ENCODE results near the gene TMEM120B.

TMEM120B gene

DNA sequence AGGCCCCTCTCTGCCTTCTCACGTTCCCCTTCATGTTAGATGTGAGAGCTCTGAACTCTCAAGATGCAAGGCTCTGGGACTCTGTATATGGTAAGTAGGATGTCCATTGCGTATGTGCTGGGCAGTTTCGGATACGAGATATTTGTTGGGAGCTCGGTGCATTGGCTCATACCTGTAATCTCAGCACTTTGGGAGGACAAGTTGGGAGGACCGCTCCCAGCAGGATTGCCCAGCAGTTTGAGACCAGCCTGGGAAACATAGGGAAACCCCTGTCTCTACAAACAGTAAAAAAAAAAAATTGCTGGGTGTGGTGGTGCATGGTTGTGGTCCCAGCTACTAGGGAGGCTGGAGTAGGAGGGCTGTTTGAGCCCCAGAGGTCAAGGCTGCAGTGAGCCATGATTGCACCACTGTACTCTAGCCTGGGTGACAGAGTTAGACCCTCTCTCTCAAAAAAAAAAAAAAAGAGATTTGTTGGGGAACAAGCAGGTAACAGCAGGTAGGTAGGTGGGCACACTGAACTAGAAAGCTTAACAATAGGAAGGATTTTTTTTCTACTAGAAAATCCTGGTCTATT lies 3.4 kb downstream of the TMEM120B start:
- in situ Hi-C loops (cut with MboI; ENCODE audit: low sequenced_read_pairs, unreplicated experiment), result no loop called here
- no peak for DNase-seq (ENCODE audit: low spot score)
- no peak for TF ChIP-seq CTCF (IDR thresholded peaks at IDR 0.05; ENCODE audit: borderline replicate concordance, control extremely low read depth, extremely low read depth, insufficient read depth, missing control alignments)

GRCh38 chr12:121717041-121717699 lies 4.6 kb downstream of the TMEM120B start:
- no peak for TF ChIP-seq CTCF (IDR thresholded peaks at IDR 0.05; ENCODE audit: borderline replicate concordance, control extremely low read depth, extremely low read depth, insufficient read depth, missing control alignments)
- in situ Hi-C loops (cut with MboI; ENCODE audit: low sequenced_read_pairs, unreplicated experiment), result no loop called here
- DNase-seq (ENCODE audit: low spot score), result no peak

DNA sequence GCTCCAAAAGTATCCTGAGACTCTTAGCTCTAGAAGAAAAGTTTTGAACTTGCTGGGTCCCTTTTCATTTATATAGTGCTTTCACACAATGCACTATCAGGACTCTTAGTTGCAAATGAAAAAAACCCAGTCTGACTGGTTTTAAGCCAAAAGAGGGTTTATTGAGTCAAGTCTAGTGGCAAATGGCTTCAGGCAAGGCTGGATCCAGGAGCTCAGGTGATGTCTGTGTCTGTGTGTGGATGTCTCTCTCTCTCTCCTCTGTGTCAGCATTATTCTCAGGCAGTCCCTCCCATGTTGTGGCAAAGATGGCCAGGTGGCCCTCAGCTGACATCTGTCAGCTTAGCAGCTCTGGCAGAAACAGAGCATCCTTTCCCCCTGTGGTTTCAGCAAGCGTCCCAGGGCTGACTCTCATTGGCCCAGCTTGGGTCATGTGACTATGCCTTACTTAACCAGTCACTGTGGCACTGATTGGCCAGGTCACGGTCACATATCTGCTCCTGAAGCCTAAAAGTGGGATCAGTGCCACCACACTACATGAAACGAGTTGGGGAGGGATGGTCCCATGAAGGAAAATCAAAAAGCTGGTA lies 6.2 kb downstream of the TMEM120B start:
- no peak for DNase-seq (ENCODE audit: low spot score)
- TF ChIP-seq CTCF (IDR thresholded peaks at IDR 0.05; ENCODE audit: borderline replicate concordance, control extremely low read depth, extremely low read depth, insufficient read depth, missing control alignments), result no peak
- in situ Hi-C loops (cut with MboI; ENCODE audit: low sequenced_read_pairs, unreplicated experiment), result no loop called here

- in situ Hi-C loops (cut with MboI; ENCODE audit: low sequenced_read_pairs, unreplicated experiment), result no loop called here
- no peak for TF ChIP-seq CTCF (IDR thresholded peaks at IDR 0.05; ENCODE audit: borderline replicate concordance, control extremely low read depth, extremely low read depth, insufficient read depth, missing control alignments)
- no peak for DNase-seq (ENCODE audit: low spot score)
Observed at GRCh38 chr12:121719926-121720414, 7.4 kb downstream of the TMEM120B start.

DNA sequence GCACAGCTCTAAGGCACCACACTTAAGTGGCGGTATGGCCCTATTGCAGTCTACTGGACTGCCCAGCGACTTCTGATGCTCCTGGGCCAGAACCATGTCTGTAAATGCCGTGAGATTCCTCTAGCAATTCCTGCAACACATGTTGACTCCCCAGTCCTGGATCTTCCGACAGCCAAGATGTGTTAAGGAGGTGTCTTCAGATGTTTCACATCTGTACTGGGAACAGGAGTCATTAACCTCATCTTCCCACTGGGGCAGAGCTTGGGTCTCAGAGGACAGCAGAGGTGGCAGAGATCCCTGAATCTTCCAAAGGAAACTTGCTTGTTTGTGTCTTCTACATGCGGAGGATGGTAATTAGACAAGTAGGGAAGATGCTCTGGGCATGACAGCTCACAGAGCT lies 8.2 kb downstream of the TMEM120B start:
- in situ Hi-C loops (cut with MboI; ENCODE audit: low sequenced_read_pairs, unreplicated experiment), result no loop called here
- TF ChIP-seq CTCF (IDR thresholded peaks at IDR 0.05; ENCODE audit: borderline replicate concordance, control extremely low read depth, extremely low read depth, insufficient read depth, missing control alignments), result no peak
- DNase-seq (ENCODE audit: low spot score), result no peak

DNA sequence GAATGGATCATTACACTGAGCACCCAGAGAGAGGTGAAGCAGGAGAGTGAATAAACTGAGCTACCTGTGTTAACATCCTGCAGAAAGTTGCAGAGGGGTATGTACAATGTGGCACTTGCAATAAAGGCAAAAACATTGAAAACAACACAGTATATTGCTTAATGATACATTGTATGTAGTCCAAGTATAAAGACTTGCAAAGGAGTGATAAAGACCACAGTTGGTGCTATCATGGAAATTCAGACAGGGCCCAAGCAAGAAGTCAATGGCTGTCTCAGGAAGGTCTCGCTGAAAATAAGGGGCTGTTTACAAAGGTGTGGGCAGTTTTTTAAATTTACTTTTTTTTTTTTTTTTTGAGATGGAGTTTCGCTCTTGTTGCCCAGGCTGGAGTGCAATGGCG lies 10.0 kb downstream of the TMEM120B start:
- DNase-seq (ENCODE audit: low spot score), result no peak
- in situ Hi-C loops (cut with MboI; ENCODE audit: low sequenced_read_pairs, unreplicated experiment), result no loop called here
- TF ChIP-seq CTCF (IDR thresholded peaks at IDR 0.05; ENCODE audit: borderline replicate concordance, control extremely low read depth, extremely low read depth, insufficient read depth, missing control alignments), result no peak

Measured in GM13976 (cell line).